Effector CD4-positive, alpha-beta T cell (primary cell): Measurements from ENCODE around the gene KIF26B.

ENCODE experiments used
- DNase-seq: peaks from one replicate; pipeline ENCODE4 v3.0.0-alpha.2; 2020

The KIF26B gene

GRCh38 chr1:245173446-245174211 is 18.8 kb downstream of the KIF26B start:
- DNase-seq = no peak

- DNase-seq = no peak
Measured at GRCh38 chr1:245177071-245177900, 22.5 kb downstream of the KIF26B start.

- DNase-seq = no peak
Measured at GRCh38 chr1:245179706-245180105, 24.9 kb downstream of the KIF26B start.

GRCh38 chr1:245180496-245181157 is 25.8 kb downstream of the KIF26B start:
- no peak for DNase-seq

- DNase-seq = no peak
Measured at GRCh38 chr1:245181158-245181517, 26.4 kb downstream of the KIF26B start.

- DNase-seq = no peak
Measured at GRCh38 chr1:245182028-245182427, 27.2 kb downstream of the KIF26B start.

- no peak for DNase-seq
Measured at GRCh38 chr1:245183429-245183828, 28.6 kb downstream of the KIF26B start.

- DNase-seq = no peak
Measured at GRCh38 chr1:245184779-245185178, 30.0 kb downstream of the KIF26B start.

GRCh38 chr1:245188403-245188802 is 33.6 kb downstream of the KIF26B start:
- DNase-seq = no peak

GRCh38 chr1:245195398-245195797 is 40.6 kb downstream of the KIF26B start:
- DNase-seq = no peak

GRCh38 chr1:245197121-245197520 is 42.3 kb downstream of the KIF26B start:
- no peak for DNase-seq

GRCh38 chr1:245197911-245198379 is 43.2 kb downstream of the KIF26B start:
- DNase-seq = no peak

GRCh38 chr1:245198748-245199516 is 44.1 kb downstream of the KIF26B start:
- DNase-seq = no peak

GRCh38 chr1:245200146-245200545 is 45.4 kb downstream of the KIF26B start:
- DNase-seq = no peak

GRCh38 chr1:245201201-245201600 is 46.4 kb downstream of the KIF26B start:
- DNase-seq = no peak

- no peak for DNase-seq
Measured at GRCh38 chr1:245201827-245202226, 47.0 kb downstream of the KIF26B start.

- no peak for DNase-seq
Measured at GRCh38 chr1:245205396-245205795, 50.6 kb downstream of the KIF26B start.

GRCh38 chr1:245205864-245206263 is 51.1 kb downstream of the KIF26B start:
- no peak for DNase-seq

GRCh38 chr1:245207056-245207638 is 52.4 kb downstream of the KIF26B start:
- no peak for DNase-seq

GRCh38 chr1:245207801-245208200 is 53.0 kb downstream of the KIF26B start:
- DNase-seq = no peak

- no peak for DNase-seq
Measured at GRCh38 chr1:245209658-245210435, 55.1 kb downstream of the KIF26B start.
